HPDE6-E6E7 (cell line): ENCODE data around the gene ZBTB33.
A peak's percentile ranks its signal among the peaks of the same experiment; 100 is the strongest.

ENCODE experiments used
- DNase-seq: peaks from one replicate; pipeline ENCODE4 v3.0.0; 2011; ENCODE audit warnings: missing footprints; ENCODE audit errors: extremely low spot score

Gene ZBTB33

GRCh38 chrX:120250522-120251271 is at the start of gene ZBTB33:
Gene ZBTB33 (plus strand): TSS chrX:120250812. CDS start chrX:120253416, 2,604 bp downstream.
- peak; percentile 57 for DNase-seq

GRCh38 chrX:120200851-120201250 is 49.8 kb upstream of the ZBTB33 start:
- no peak for DNase-seq

- DNase-seq, result no peak
These were observed 44.5 kb upstream of the ZBTB33 start for GRCh38 chrX:120205816-120206753.

GRCh38 chrX:120207009-120207605 is 43.5 kb upstream of the ZBTB33 start:
- no peak for DNase-seq

- peak; percentile 40 for DNase-seq
These were observed 37.0 kb upstream of the ZBTB33 start for GRCh38 chrX:120213438-120214265.

GRCh38 chrX:120223374-120223773 is 27.2 kb upstream of the ZBTB33 start:
- DNase-seq, result no peak

- DNase-seq, result no peak
These were observed 26.2 kb upstream of the ZBTB33 start for GRCh38 chrX:120224388-120224787.

- DNase-seq, result no peak
These were observed 22.3 kb upstream of the ZBTB33 start for GRCh38 chrX:120228187-120228908.

GRCh38 chrX:120235284-120235683 is 15.3 kb upstream of the ZBTB33 start:
- DNase-seq, result no peak

- DNase-seq, result no peak
These were observed 13.7 kb upstream of the ZBTB33 start for GRCh38 chrX:120236687-120237479.

GRCh38 chrX:120238933-120239332 is 11.7 kb upstream of the ZBTB33 start:
- DNase-seq, result no peak

GRCh38 chrX:120242813-120243212 is 7.8 kb upstream of the ZBTB33 start:
- no peak for DNase-seq

GRCh38 chrX:120244395-120244734 is 6.2 kb upstream of the ZBTB33 start:
- DNase-seq, result no peak

- DNase-seq, result peak; percentile 37
These were observed 5.7 kb upstream of the ZBTB33 start for GRCh38 chrX:120244735-120245498.

- DNase-seq, result no peak
These were observed 929 bp downstream of the ZBTB33 start for GRCh38 chrX:120251471-120252011.

GRCh38 chrX:120253784-120254183 is 3.2 kb downstream of the ZBTB33 start:
- no peak for DNase-seq

- peak; percentile 66 for DNase-seq
These were observed 9.8 kb downstream of the ZBTB33 start for GRCh38 chrX:120260369-120260768.

GRCh38 chrX:120262859-120263708 is 12.5 kb downstream of the ZBTB33 start:
- DNase-seq, result no peak
